Gastroesophageal sphincter (tissue), 3 donors: ENCODE measurements around the gene RAPGEF1.

Experiments used
- CTCF ChIP-seq, 4 experiments: fragments of 200-600 bp in 2 of 4; fragments of 450-650 bp in 2 of 4; sonication (generic) in 1 of 4; IDR thresholded peaks; one replicate each; pipeline ENCODE4 v1.5.1; 2017 to 2019; ENCODE audit warnings: antibody characterized with exemption in 4 of 4, mild to moderate bottlenecking in 2 of 4, moderate library complexity in 2 of 4
- POLR2AphosphoS5 ChIP-seq: sonication (generic); formaldehyde crosslinking; IDR thresholded peaks from one replicate; pipeline ENCODE4 v1.6.1; 2017; ENCODE audit warnings: antibody characterized with exemption

- TF ChIP-seq CTCF (IDR thresholded peaks at IDR 0.05) (no peak), POLR2AphosphoS5 (peak; percentile 41)
Measured at GRCh38 chr9:131650254-131650653, 89.6 kb downstream of the RAPGEF1 start.
